ENCODE measurements around the gene RNF41.

Gene RNF41

DNA sequence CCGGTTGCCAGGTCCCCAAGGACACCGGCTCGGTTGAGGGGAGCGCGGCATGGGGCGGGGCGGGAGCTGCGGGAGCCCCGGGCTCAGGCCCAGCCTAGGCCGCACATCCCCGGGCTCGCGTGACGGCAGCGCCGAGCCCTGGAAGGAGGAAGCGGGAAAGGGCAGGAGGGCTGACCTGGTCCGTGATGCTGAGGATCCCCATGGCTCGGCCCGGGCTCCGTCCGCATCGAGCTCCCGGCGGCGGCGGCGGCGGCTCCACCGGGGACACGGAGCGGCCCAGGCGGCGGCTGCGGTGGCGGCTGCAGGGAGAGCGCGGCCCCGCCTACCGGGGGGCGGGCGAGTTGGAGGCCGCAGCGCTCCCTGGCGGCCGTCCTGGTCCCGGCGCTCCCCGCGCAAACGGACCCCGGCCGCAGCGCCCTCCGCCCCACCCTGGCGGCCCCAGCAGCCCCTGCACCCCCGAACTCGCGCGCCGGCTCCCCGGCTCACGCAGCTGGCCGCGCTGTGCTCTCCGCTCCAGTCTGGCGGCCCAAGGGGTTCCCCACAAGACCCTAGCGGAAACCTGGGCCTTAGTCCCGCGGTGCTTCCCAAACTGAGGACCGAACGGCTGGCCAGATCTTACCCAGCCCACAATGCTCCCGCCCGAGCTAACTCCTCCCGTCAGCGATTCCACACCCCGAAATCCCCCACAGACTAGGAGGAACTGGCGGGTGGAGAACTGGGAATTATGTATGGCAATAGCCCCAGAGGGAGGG lies 36.5 kb upstream of the RNF41 start, which contains the start of gene ANKRD52:
TSS of gene ANKRD52 (minus strand) at position 317 of the 752 bp plus-strand sequence. CDS start at position 202, 115 bp downstream.
- Histone ChIP-seq H3K27ac (ENCODE audit: low read depth, low read length) (peak within 1 kb of the TSS; percentile 73; the same call in 1 of the 2 replicates), H3K27me3 (ENCODE audit: control insufficient read depth, insufficient read depth, low read length) (no peaks in the 10 kb centered on the region)

DNA sequence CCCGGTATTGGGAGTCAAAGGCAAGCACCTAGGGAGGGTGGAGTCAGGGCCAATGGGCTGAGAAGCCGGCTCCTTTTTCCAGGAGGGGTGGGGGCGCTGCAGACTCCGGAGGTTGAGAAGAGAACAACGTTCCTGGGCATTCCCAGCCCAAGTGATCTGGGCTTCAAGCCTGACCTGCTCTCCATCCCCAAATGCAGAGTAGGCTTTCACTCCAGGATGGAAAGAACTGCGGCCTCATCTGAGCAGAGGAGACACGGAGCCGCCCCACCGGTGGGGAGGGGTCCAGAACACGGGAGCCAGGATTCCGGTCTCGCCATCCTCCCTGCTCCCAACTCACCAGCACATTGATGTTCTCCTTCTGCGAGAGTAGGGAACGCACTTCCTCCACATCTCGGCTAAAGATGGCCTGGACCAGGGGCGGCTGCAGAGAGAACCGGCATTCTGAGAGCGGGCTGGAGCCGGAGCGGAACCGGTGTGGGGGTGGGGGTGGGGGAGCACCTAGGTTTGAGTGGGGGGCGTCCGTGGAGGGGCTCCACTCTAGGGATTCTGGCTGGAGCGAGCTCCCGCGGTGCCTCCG lies 35.9 kb upstream of the RNF41 start:
- H3K9me3 ChIP-seq (ENCODE audit: control insufficient read depth, insufficient read depth, low read depth, low read length), result no peaks in the 10 kb centered on the region
- no peaks in the 10 kb centered on the region for H3K27me3 ChIP-seq (ENCODE audit: control insufficient read depth, insufficient read depth, low read length)
- peak overlapping the region; percentile 69; the same call in 1 of the 2 replicates for H3K27ac ChIP-seq (ENCODE audit: low read depth, low read length)
- H3K4me3 ChIP-seq (ENCODE audit: low read depth, low read length), result peak overlapping the region; percentile 99
- peaks cover 37% of the 10 kb centered on the region for H3K36me3 ChIP-seq (ENCODE audit: control insufficient read depth, insufficient read depth, low read length)
- peak overlapping the region; percentile 89 for H3K9ac ChIP-seq (ENCODE audit: low read length)
- H3K4me1 ChIP-seq (ENCODE audit: control insufficient read depth, insufficient read depth, low read length), result peaks cover 17% of the 10 kb centered on the region

More for the DNA sequence above, 36.5 kb upstream of the RNF41 start, which contains the start of gene ANKRD52:
- H3K36me3 ChIP-seq (ENCODE audit: control insufficient read depth, insufficient read depth, low read length), result peaks cover 31% of the 10 kb centered on the region
- peak within 1 kb of the TSS; percentile 89 for H3K9ac ChIP-seq (ENCODE audit: low read length)
- H3K4me3 ChIP-seq (ENCODE audit: low read depth, low read length), result peak within 1 kb of the TSS; percentile 99
- H3K9me3 ChIP-seq (ENCODE audit: control insufficient read depth, insufficient read depth, low read depth, low read length), result no peaks in the 10 kb centered on the region
- H3K4me1 ChIP-seq (ENCODE audit: control insufficient read depth, insufficient read depth, low read length), result peaks cover 17% of the 10 kb centered on the region

DNA sequence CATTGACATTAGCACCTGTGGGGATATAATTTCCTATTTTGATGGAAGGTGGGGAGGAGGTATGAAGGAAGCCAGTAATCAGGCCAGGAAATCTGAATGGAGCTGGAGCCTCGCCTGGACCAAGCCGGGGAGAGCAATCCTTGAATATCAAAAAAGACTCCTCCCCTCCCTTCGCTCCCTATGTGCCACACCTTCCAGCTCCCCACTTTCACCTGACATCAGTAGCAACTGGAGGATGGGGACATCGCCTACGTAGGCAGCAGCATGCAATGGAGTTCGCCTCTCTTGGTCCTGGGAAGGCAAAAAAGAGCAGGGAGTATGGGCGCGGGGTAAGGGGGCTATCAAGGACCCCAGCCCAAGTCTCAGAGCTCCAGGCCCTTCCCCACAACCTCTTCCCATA lies 35.3 kb upstream of the RNF41 start:
- Histone ChIP-seq H3K27ac (ENCODE audit: low read depth, low read length) (no peak overlapping the region), H3K36me3 (ENCODE audit: control insufficient read depth, insufficient read depth, low read length) (peaks cover 42% of the 10 kb centered on the region), H3K9me3 (ENCODE audit: control insufficient read depth, insufficient read depth, low read depth, low read length) (no peaks in the 10 kb centered on the region), H3K27me3 (ENCODE audit: control insufficient read depth, insufficient read depth, low read length) (no peaks in the 10 kb centered on the region), H3K4me3 (ENCODE audit: low read depth, low read length) (peak overlapping the region; percentile 99), H3K9ac (ENCODE audit: low read length) (peak overlapping the region; percentile 89), H3K4me1 (ENCODE audit: control insufficient read depth, insufficient read depth, low read length) (peaks cover 17% of the 10 kb centered on the region)

DNA sequence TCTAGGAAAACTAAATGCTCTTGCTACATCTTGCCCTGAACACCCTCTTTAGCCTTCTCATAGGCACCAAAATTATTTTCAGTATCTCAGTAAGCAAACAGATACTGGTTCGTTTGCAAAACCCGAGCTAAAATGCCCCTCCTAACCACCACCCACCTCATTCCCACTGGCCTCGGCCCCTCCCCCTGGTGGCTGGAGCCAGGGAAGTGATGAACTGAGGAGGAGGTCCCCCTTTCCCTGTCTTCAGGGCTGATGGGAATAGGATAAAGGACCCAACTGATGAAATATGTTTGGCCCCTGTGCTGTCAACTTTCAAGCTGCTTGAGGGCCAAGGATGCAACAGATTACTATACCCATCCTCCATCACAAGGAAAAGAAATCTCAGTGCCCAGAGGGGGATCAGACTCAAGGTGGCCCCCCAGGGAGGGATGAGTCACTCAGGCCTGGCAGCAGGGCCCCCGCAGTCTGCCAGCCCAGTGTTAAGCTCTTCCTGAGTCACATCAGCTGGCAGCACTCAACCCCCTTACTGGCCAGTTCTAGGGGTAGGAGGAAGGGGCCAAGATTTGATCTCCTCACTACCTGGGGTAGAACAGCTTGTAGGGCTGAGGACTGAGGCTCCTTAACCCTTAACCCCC lies 34.7 kb upstream of the RNF41 start:
- H3K36me3 ChIP-seq (ENCODE audit: control insufficient read depth, insufficient read depth, low read length), result peaks cover 49% of the 10 kb centered on the region
- peak overlapping the region; percentile 89 for H3K9ac ChIP-seq (ENCODE audit: low read length)
- H3K9me3 ChIP-seq (ENCODE audit: control insufficient read depth, insufficient read depth, low read depth, low read length), result no peaks in the 10 kb centered on the region
- H3K27ac ChIP-seq (ENCODE audit: low read depth, low read length), result no peak overlapping the region
- H3K27me3 ChIP-seq (ENCODE audit: control insufficient read depth, insufficient read depth, low read length), result no peaks in the 10 kb centered on the region
- peak overlapping the region; percentile 99; the same call in 1 of the 2 replicates for H3K4me3 ChIP-seq (ENCODE audit: low read depth, low read length)
- H3K4me1 ChIP-seq (ENCODE audit: control insufficient read depth, insufficient read depth, low read length), result peaks cover 17% of the 10 kb centered on the region

DNA sequence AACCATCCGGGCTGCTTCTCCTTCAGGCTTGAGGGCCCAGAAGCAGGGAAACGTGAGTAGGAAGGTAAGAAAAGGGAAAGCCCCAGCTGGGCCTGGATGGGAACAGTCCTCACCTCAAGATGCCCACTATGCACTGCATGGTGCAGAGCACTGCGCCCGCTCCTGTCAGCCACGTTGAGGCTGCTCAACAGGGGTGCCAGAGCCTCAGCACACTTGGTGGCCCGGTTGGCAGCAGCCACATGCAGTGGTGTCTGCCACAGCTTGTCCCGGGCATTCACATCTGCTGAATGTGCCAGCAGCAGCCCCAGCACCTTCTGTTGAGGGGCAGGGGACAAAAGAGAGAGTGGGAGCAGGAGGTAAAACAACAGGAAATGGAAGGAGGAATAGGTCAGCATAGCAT lies 33.9 kb upstream of the RNF41 start:
- Histone ChIP-seq H3K36me3 (ENCODE audit: control insufficient read depth, insufficient read depth, low read length) (peaks cover 51% of the 10 kb centered on the region), H3K9me3 (ENCODE audit: control insufficient read depth, insufficient read depth, low read depth, low read length) (no peaks in the 10 kb centered on the region), H3K4me3 (ENCODE audit: low read depth, low read length) (no peak overlapping the region), H3K27ac (ENCODE audit: low read depth, low read length) (no peak overlapping the region), H3K27me3 (ENCODE audit: control insufficient read depth, insufficient read depth, low read length) (no peaks in the 10 kb centered on the region), H3K4me1 (ENCODE audit: control insufficient read depth, insufficient read depth, low read length) (peaks cover 17% of the 10 kb centered on the region), H3K9ac (ENCODE audit: low read length) (no peak overlapping the region)

DNA sequence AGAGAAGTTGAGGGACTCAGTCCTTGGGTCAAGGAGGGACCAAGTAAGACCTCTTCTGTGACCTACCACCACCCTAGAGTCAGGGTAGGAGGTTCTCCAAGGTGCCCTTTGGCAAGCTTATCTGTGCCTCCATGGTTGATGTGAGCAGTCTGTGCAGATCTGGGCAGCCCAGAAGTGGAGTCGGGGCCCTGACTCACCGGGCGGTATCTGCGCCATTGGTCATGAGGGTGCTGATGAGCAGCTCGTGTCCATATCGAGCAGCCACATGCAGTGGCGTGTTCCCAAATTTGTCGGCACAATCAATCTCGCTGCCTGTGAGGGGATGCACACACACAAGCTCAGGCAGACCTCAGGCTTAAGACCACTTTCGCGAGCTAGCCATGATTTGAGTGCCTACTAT lies 31.4 kb upstream of the RNF41 start:
- Histone ChIP-seq H3K4me3 (ENCODE audit: low read depth, low read length) (no peak overlapping the region), H3K36me3 (ENCODE audit: control insufficient read depth, insufficient read depth, low read length) (peaks cover 75% of the 10 kb centered on the region), H3K9ac (ENCODE audit: low read length) (no peak overlapping the region), H3K27ac (ENCODE audit: low read depth, low read length) (no peak overlapping the region), H3K9me3 (ENCODE audit: control insufficient read depth, insufficient read depth, low read depth, low read length) (no peaks in the 10 kb centered on the region), H3K27me3 (ENCODE audit: control insufficient read depth, insufficient read depth, low read length) (no peaks in the 10 kb centered on the region), H3K4me1 (ENCODE audit: control insufficient read depth, insufficient read depth, low read length) (peaks cover 13% of the 10 kb centered on the region)

DNA sequence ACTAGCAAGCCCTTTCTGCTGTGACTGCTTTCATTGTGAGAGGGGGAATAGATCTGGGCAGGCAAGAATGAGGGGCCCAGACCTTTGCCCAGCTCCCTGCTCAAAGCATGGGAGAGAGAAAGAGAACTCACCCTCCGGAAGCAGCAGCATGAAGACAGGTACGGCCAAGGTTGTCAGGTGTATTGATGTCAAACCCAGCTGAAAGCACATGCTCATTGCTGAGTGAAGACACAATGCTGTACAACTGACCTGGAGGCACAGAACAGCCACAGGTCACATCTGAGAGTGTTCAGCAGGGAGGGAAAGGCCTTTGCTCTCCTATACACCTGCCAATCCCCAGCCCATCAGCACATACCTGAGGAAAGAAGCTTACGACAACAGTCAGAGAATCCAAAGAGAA lies 30.9 kb upstream of the RNF41 start:
- Histone ChIP-seq H3K27me3 (ENCODE audit: control insufficient read depth, insufficient read depth, low read length) (no peaks in the 10 kb centered on the region), H3K9me3 (ENCODE audit: control insufficient read depth, insufficient read depth, low read depth, low read length) (no peaks in the 10 kb centered on the region), H3K36me3 (ENCODE audit: control insufficient read depth, insufficient read depth, low read length) (peaks cover 80% of the 10 kb centered on the region), H3K4me3 (ENCODE audit: low read depth, low read length) (no peak overlapping the region), H3K27ac (ENCODE audit: low read depth, low read length) (no peak overlapping the region), H3K4me1 (ENCODE audit: control insufficient read depth, insufficient read depth, low read length) (peaks cover 13% of the 10 kb centered on the region), H3K9ac (ENCODE audit: low read length) (no peak overlapping the region)

DNA sequence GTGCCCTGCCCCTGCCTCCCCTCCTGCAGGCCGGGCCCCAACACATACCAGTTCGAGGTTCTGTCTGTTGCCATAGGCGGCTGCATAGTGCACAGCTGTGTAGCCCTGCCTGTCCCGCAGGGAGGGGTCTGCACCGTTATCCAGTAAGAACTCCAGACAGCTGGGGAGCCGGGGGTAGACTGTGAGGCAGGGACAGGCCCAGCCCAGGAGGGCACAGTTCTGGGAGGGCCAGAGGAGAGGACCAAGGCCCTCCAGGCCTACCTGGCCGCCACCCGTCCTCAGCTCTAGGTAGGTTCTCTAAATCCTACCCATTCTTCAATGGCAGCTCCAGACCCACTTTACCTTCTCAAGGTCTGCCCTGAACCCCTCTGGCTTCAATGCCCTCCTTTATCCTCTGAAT lies 27.0 kb upstream of the RNF41 start:
- Histone ChIP-seq H3K27ac (ENCODE audit: low read depth, low read length) (no peak overlapping the region), H3K36me3 (ENCODE audit: control insufficient read depth, insufficient read depth, low read length) (peaks cover 85% of the 10 kb centered on the region), H3K9ac (ENCODE audit: low read length) (no peak overlapping the region)

DNA sequence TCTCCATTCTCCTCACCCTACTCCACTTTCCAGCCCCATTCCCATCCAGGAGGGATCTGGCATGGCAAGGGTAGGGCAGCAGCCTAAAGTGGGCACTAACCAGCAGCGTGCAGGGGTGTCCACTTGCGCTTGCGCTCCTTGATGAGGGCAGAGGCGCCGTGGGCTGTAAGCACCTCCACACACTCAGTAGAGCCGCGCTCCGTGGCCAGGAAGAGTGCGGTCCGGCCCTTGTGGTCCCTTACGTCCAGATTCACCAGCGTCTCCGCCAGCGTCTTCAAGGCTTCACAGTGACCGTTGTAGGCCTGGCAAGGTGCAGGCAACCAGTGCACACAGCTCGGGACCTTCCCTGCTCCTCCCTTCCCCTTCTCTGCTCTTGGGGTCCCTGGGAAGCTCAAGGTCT lies 26.2 kb upstream of the RNF41 start:
- no peak overlapping the region for H3K4me3 ChIP-seq (ENCODE audit: low read depth, low read length)
- no peak overlapping the region for H3K9ac ChIP-seq (ENCODE audit: low read length)
- H3K36me3 ChIP-seq (ENCODE audit: control insufficient read depth, insufficient read depth, low read length), result peaks cover 85% of the 10 kb centered on the region
- no peak overlapping the region for H3K27ac ChIP-seq (ENCODE audit: low read depth, low read length)
- H3K27me3 ChIP-seq (ENCODE audit: control insufficient read depth, insufficient read depth, low read length), result no peaks in the 10 kb centered on the region
- H3K4me1 ChIP-seq (ENCODE audit: control insufficient read depth, insufficient read depth, low read length), result no peaks in the 10 kb centered on the region
- no peaks in the 10 kb centered on the region for H3K9me3 ChIP-seq (ENCODE audit: control insufficient read depth, insufficient read depth, low read depth, low read length)

More for the DNA sequence above, 27.0 kb upstream of the RNF41 start:
- Histone ChIP-seq H3K4me3 (ENCODE audit: low read depth, low read length) (no peak overlapping the region), H3K9me3 (ENCODE audit: control insufficient read depth, insufficient read depth, low read depth, low read length) (no peaks in the 10 kb centered on the region), H3K27me3 (ENCODE audit: control insufficient read depth, insufficient read depth, low read length) (no peaks in the 10 kb centered on the region), H3K4me1 (ENCODE audit: control insufficient read depth, insufficient read depth, low read length) (no peaks in the 10 kb centered on the region)

DNA sequence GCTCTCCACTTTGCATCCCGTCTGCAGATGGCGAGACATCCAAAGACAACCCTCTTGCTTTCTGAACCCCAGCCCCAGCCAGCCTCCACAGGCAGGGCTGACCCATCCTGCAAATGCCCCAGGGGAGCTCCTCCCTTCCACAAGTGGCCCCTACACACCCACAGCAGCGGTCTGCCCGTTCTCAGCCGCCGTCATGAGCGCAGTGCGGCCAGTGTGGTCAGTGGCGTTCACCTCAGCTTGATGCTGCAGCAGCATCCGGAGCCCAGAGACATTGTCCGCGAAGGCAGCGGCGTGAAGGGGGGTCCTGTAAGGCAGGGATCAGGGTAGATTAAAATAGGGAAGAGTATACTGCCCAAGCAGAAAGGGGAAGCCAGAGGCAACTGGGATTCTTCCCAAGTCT lies 22.8 kb upstream of the RNF41 start:
- no peaks in the 10 kb centered on the region for H3K4me1 ChIP-seq (ENCODE audit: control insufficient read depth, insufficient read depth, low read length)
- H3K27ac ChIP-seq (ENCODE audit: low read depth, low read length), result no peak overlapping the region
- H3K36me3 ChIP-seq (ENCODE audit: control insufficient read depth, insufficient read depth, low read length), result peaks cover 87% of the 10 kb centered on the region
- no peaks in the 10 kb centered on the region for H3K9me3 ChIP-seq (ENCODE audit: control insufficient read depth, insufficient read depth, low read depth, low read length)
- no peaks in the 10 kb centered on the region for H3K27me3 ChIP-seq (ENCODE audit: control insufficient read depth, insufficient read depth, low read length)
- no peak overlapping the region for H3K4me3 ChIP-seq (ENCODE audit: low read depth, low read length)
- H3K9ac ChIP-seq (ENCODE audit: low read length), result no peak overlapping the region

DNA sequence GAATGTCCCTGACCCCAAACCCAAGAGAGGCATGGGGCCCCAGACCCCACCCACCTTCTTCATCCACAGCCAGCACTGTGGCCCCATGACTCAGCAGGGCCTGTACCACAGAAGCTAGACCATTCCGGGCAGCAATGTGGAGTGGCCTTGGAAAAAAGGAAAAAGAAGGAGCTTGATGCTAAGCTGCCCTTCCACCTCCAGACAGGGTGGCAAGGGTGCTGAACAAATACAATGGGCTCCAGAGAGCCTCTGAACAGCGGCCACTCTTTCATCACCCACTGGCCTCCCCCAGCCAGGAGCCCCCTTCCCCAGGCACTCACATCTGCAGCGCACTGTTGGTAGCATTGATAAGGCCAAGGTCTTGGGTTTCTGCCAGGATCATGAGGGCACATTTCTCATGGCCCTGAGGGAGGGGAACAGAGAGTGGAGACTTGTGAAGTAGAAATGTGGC lies 22.0 kb upstream of the RNF41 start:
- H3K9me3 ChIP-seq (ENCODE audit: control insufficient read depth, insufficient read depth, low read depth, low read length), result no peaks in the 10 kb centered on the region
- H3K4me3 ChIP-seq (ENCODE audit: low read depth, low read length), result no peak overlapping the region
- H3K4me1 ChIP-seq (ENCODE audit: control insufficient read depth, insufficient read depth, low read length), result no peaks in the 10 kb centered on the region
- H3K27me3 ChIP-seq (ENCODE audit: control insufficient read depth, insufficient read depth, low read length), result no peaks in the 10 kb centered on the region
- peaks cover 87% of the 10 kb centered on the region for H3K36me3 ChIP-seq (ENCODE audit: control insufficient read depth, insufficient read depth, low read length)
- no peak overlapping the region for H3K9ac ChIP-seq (ENCODE audit: low read length)
- no peak overlapping the region for H3K27ac ChIP-seq (ENCODE audit: low read depth, low read length)

All from HUES6 (cell line).